PFSK-1 (cell line): ENCODE results near the gene ERC2.

ENCODE experiments used
- FOXP2 ChIP-seq: optimal IDR thresholded peaks from 2 replicates; pipeline ENCODE3; 2011; ENCODE audit warnings: borderline replicate concordance, control low read depth, inconsistent platforms; ENCODE audit not compliant: insufficient read depth; ENCODE audit errors: extremely low read length, extremely low read depth
- POLR2AphosphoS5 ChIP-seq: IDR thresholded peaks from 2 replicates; pipeline ENCODE4 v1.6.1; 2012; ENCODE audit warnings: low read depth, mild to moderate bottlenecking, control low read depth, low read length, moderate library complexity
- REST ChIP-seq, 2 experiments: IDR thresholded peaks; 2 replicates each; pipeline versions ENCODE4 v1.6.1 to v1.8.0; 2011 to 2012; ENCODE audit warnings: low read depth in 2 of 2, low read length in 2 of 2, control low read depth in 1 of 2, inconsistent platforms in 1 of 2, mild to moderate bottlenecking in 1 of 2, moderate library complexity in 1 of 2; ENCODE audit not compliant: insufficient read depth in 1 of 2
- SIN3A ChIP-seq: IDR thresholded peaks from 2 replicates; pipeline ENCODE4 v1.6.1; 2012; ENCODE audit warnings: mild to moderate bottlenecking, low read length, moderate library complexity, borderline replicate concordance; ENCODE audit not compliant: insufficient read depth
- TAF1 ChIP-seq: IDR thresholded peaks from 2 replicates; pipeline ENCODE4 v1.6.1; 2012; ENCODE audit warnings: low read length, control low read depth, borderline replicate concordance; ENCODE audit not compliant: insufficient read depth

Gene ERC2

GRCh38 chr3:55746808-55747413, 721.4 kb downstream of the ERC2 start:
- TF ChIP-seq FOXP2: no peak
- TF ChIP-seq POLR2AphosphoS5: no peak
- TF ChIP-seq TAF1: no peak
- no peak for TF ChIP-seq SIN3A
- TF ChIP-seq REST (IDR thresholded peaks at IDR 0.05; ENCODE audit: insufficient read depth in 1 of 2, low read depth in 2 of 2, low read length in 2 of 2): no peak

- TF ChIP-seq POLR2AphosphoS5 (no peak), SIN3A (no peak), FOXP2 (no peak), TAF1 (no peak), REST (IDR thresholded peaks at IDR 0.05; ENCODE audit: insufficient read depth in 1 of 2, low read depth in 2 of 2, low read length in 2 of 2) (no peak)
Observed at GRCh38 chr3:55742832-55743136, 725.5 kb downstream of the ERC2 start.

- TF ChIP-seq FOXP2: no peak
- no peak for TF ChIP-seq REST (IDR thresholded peaks at IDR 0.05; ENCODE audit: insufficient read depth in 1 of 2, low read depth in 2 of 2, low read length in 2 of 2)
- TF ChIP-seq TAF1: no peak
- TF ChIP-seq SIN3A: no peak
- no peak for TF ChIP-seq POLR2AphosphoS5
Observed at GRCh38 chr3:55742022-55742831, 726.0 kb downstream of the ERC2 start.

GRCh38 chr3:55737186-55737585, 731.1 kb downstream of the ERC2 start:
- TF ChIP-seq REST (IDR thresholded peaks at IDR 0.05; ENCODE audit: insufficient read depth in 1 of 2, low read depth in 2 of 2, low read length in 2 of 2): no peak
- no peak for TF ChIP-seq FOXP2
- no peak for TF ChIP-seq SIN3A
- TF ChIP-seq POLR2AphosphoS5: no peak
- TF ChIP-seq TAF1: no peak
